Ascending aorta (tissue), 2 donors: Measurements from ENCODE around the gene LSMEM2. TPM values are rescaled to one million over a fixed set of nuclear protein-coding genes. Genes with fewer than 3 reads are reported as not detected.
"Not testable (repeated sequence)": the region's sequence is repeated elsewhere in the genome, so short reads cannot be mapped to it uniquely, and the experiment has no call there.

Experiments
- DNase-seq, 2 donors: peaks; one replicate each; pipeline ENCODE4 v3.0.0-alpha.2; 2019; ENCODE audit warnings: low spot score in 2 of 2
- H3K27ac ChIP-seq, 2 donors: fragments of 200-600 bp; sonication (generic); one replicate each; pipeline ENCODE4 v1.5.1; 2016 to 2017; ENCODE audit warnings: mild to moderate bottlenecking in 1 of 2
- H3K27me3 ChIP-seq: fragments of 200-600 bp; sonication (generic); one replicate; pipeline ENCODE4 v1.5.1; 2017
- H3K36me3 ChIP-seq, 2 donors: fragments of 200-600 bp; sonication (generic); one replicate each; pipeline ENCODE4 v1.5.1; 2016
- H3K4me1 ChIP-seq, 2 donors: fragments of 200-600 bp; sonication (generic); one replicate each; pipeline ENCODE4 v1.5.1; 2016 to 2017; ENCODE audit warnings: mild to moderate bottlenecking in 1 of 2
- H3K4me3 ChIP-seq, 2 donors: fragments of 200-600 bp; sonication (generic); one replicate each; pipeline ENCODE4 v1.5.1; 2016 to 2017; ENCODE audit warnings: mild to moderate bottlenecking in 1 of 2
- H3K9me3 ChIP-seq, 2 donors: fragments of 200-600 bp; sonication (generic); one replicate each; pipeline ENCODE4 v1.5.1; 2016
- CTCF ChIP-seq, 3 experiments: fragments of 200-600 bp in 2 of 3; fragments of 450-650 bp in 1 of 3; sonication (generic) in 2 of 3; IDR thresholded peaks; one replicate each; pipeline ENCODE4 v1.5.1; 2016 to 2019; ENCODE audit warnings: antibody characterized with exemption in 3 of 3, mild to moderate bottlenecking in 1 of 3, moderate library complexity in 1 of 3
- intact Hi-C: fragments of 100-400 bp; cut with DNase I; formaldehyde crosslinking; loops from one replicate; pipeline ENCODE4 v1.15.1; 2023
- total RNA-seq: library from RNA; depleted of rRNA; stranded (reverse); fragments of >200 nt; gene quantifications from one replicate; pipeline ENCODE4 v1.1.0, GENCODE V29; 2016

The LSMEM2 gene
- total RNA-seq, 1 donor from 2014 or later, result not detected

GRCh38 chr3:50242851-50243542 is 35.9 kb upstream of the LSMEM2 start:
- Histone ChIP-seq H3K27ac (peak overlapping the region; percentile 92 to 95), H3K36me3 (peaks cover 15% of the 10 kb centered on the region in 2 donors), H3K4me3 (peak overlapping the region; percentile 4 to 29), H3K27me3 (no peaks in the 10 kb centered on the region), H3K4me1 (peaks cover 60 to 84% of the 10 kb centered on the region in 2 donors), H3K9me3 (no peaks in the 10 kb centered on the region)
- peak in 1 of 2 donors; percentile 83 for DNase-seq
- intact Hi-C loops, result no loop called here
- TF ChIP-seq CTCF (IDR thresholded peaks at IDR 0.05), result no peak

GRCh38 chr3:50243543-50243895 is 35.4 kb upstream of the LSMEM2 start:
- no peaks in the 10 kb centered on the region for H3K9me3 ChIP-seq
- H3K4me1 ChIP-seq, result peaks cover 61 to 89% of the 10 kb centered on the region in 2 donors
- H3K36me3 ChIP-seq, result peaks cover 15% of the 10 kb centered on the region in 2 donors
- intact Hi-C loops, result no loop called here
- peak overlapping the region; percentile 92 to 95 for H3K27ac ChIP-seq
- H3K4me3 ChIP-seq, result no peak overlapping the region
- no peak for TF ChIP-seq CTCF (IDR thresholded peaks at IDR 0.05)
- DNase-seq, result no peak
- no peaks in the 10 kb centered on the region for H3K27me3 ChIP-seq

GRCh38 chr3:50244813-50245212 is 34.1 kb upstream of the LSMEM2 start:
- intact Hi-C loops, H3K27me3 ChIP-seq: not testable (repeated sequence)
- peak overlapping the region; percentile 88 to 92 for H3K27ac ChIP-seq

GRCh38 chr3:50245251-50245745 is 33.6 kb upstream of the LSMEM2 start:
- no peak for TF ChIP-seq CTCF (IDR thresholded peaks at IDR 0.05)
- peaks cover 10 to 13% of the 10 kb centered on the region in 2 donors for H3K36me3 ChIP-seq
- peak overlapping the region; percentile 37 to 50 for H3K4me3 ChIP-seq
- no peaks in the 10 kb centered on the region for H3K9me3 ChIP-seq
- peaks cover 53 to 90% of the 10 kb centered on the region in 2 donors for H3K4me1 ChIP-seq
- intact Hi-C loops, result no loop called here
- DNase-seq, result no peak
- H3K27ac ChIP-seq, result peak overlapping the region; percentile 88 to 92
- no peaks in the 10 kb centered on the region for H3K27me3 ChIP-seq

More at GRCh38 chr3:50244813-50245212, 34.1 kb upstream of the LSMEM2 start:
- peaks cover 8 to 10% of the 10 kb centered on the region in 2 donors for H3K36me3 ChIP-seq
- not testable (repeated sequence) for DNase-seq, H3K4me3 ChIP-seq, H3K9me3 ChIP-seq
- H3K4me1 ChIP-seq, result peaks cover 57 to 90% of the 10 kb centered on the region in 2 donors

GRCh38 chr3:50245831-50246516 is 32.9 kb upstream of the LSMEM2 start:
- DNase-seq, result peak; percentile 79 to 95
- intact Hi-C loops, result loop anchor here (1.0 kb wide), 2 partner anchors 8 to 19 kb away; no protein-coding TSS in a partner anchor
- peak overlapping the region; percentile 88 to 92 for H3K27ac ChIP-seq
- no peaks in the 10 kb centered on the region for H3K9me3 ChIP-seq
- peaks cover 51 to 88% of the 10 kb centered on the region in 2 donors for H3K4me1 ChIP-seq
- H3K4me3 ChIP-seq, result peak overlapping the region; percentile 37 to 50
- peaks cover 10 to 15% of the 10 kb centered on the region in 2 donors for H3K36me3 ChIP-seq
- peak; percentile 97 to 99 (median 97) for TF ChIP-seq CTCF (IDR thresholded peaks at IDR 0.05)
- no peaks in the 10 kb centered on the region for H3K27me3 ChIP-seq

GRCh38 chr3:50246517-50246954 is 32.4 kb upstream of the LSMEM2 start:
- Histone ChIP-seq H3K9me3 (no peaks in the 10 kb centered on the region), H3K36me3 (peaks cover 10 to 18% of the 10 kb centered on the region in 2 donors), H3K4me3 (peak overlapping the region in 1 of 2 donors; percentile 50), H3K27ac (peak overlapping the region; percentile 88 to 92), H3K27me3 (no peaks in the 10 kb centered on the region), H3K4me1 (peaks cover 48 to 88% of the 10 kb centered on the region in 2 donors)
- TF ChIP-seq CTCF (IDR thresholded peaks at IDR 0.05), result no peak
- DNase-seq, result peak in 1 of 2 donors; percentile 83
- intact Hi-C loops, result loop anchor here (1.0 kb wide), 2 partner anchors 8 to 19 kb away; no protein-coding TSS in a partner anchor
